ENCODE results near the gene AAK1.

The AAK1 gene

DNA sequence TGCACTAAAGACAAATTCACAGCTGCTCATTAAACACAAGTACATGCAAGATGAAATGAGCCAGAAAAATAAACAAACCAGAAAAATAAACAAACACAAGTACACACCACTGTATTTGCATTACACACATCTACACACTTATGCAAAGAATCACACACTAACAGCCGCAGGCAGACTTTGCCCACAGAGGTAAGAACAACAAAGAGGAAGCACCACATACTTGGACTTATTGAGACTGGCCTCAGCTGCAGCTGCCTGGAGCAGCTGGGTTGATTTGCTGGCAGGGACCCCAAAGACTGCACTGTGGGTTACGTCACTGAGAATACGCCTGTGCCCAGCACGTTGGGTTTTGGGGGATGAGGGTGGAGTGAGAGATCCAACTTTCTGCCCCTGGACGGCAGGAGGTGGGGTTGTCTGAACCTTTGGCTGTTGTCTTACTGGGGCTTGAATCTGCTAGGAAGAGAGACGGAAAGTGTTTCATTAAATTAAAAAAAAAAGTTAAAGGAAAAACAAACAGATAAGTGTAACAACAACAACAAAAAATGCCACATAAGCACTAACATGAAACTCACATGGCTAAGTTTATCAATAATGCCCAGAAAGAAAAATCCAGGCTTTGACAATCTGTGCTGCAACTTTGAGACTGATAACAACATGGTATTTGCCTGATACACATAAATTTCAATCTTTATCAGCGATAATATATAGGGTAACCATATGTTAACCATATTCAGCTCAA, 134.4 kb downstream of the AAK1 start:
- TF ChIP-seq, protein P1, sequence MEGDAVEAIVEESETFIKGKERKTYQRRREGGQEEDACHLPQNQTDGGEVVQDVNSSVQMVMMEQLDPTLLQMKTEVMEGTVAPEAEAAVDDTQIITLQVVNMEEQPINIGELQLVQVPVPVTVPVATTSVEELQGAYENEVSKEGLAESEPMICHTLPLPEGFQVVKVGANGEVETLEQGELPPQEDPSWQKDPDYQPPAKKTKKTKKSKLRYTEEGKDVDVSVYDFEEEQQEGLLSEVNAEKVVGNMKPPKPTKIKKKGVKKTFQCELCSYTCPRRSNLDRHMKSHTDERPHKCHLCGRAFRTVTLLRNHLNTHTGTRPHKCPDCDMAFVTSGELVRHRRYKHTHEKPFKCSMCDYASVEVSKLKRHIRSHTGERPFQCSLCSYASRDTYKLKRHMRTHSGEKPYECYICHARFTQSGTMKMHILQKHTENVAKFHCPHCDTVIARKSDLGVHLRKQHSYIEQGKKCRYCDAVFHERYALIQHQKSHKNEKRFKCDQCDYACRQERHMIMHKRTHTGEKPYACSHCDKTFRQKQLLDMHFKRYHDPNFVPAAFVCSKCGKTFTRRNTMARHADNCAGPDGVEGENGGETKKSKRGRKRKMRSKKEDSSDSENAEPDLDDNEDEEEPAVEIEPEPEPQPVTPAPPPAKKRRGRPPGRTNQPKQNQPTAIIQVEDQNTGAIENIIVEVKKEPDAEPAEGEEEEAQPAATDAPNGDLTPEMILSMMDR (IDR thresholded peaks at IDR 0.05; ENCODE audit: low read depth, low read length, missing control alignments): no peak
- DNase-seq (ENCODE audit: low read depth): no peak
- H3K4me3 ChIP-seq (ENCODE audit: low read depth, low read length): no peak overlapping the region

DNA sequence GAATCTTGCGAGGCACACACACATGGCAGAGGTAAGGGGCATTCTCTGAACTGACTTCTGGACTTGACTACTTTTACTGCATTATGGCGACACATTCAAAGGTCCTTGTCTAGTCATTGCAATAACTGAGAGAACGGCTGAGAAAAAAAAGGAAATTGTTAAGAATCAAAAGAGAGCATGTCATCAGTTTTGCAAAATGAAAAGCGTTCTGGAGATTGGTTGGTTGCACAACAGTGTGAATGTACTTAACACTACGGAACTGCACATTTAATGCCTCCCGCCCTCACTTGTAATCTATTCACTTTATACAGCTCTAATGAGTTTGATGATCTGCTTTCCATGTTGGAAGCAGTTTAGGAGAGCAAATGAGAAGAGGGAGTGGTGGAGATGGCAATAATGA, 137.8 kb downstream of the AAK1 start:
- TF ChIP-seq, protein P1 (IDR thresholded peaks at IDR 0.05; ENCODE audit: low read depth, low read length, missing control alignments): no peak
- DNase-seq (ENCODE audit: low read depth): no peak
- no peak overlapping the region for H3K4me3 ChIP-seq (ENCODE audit: low read depth, low read length)

DNA sequence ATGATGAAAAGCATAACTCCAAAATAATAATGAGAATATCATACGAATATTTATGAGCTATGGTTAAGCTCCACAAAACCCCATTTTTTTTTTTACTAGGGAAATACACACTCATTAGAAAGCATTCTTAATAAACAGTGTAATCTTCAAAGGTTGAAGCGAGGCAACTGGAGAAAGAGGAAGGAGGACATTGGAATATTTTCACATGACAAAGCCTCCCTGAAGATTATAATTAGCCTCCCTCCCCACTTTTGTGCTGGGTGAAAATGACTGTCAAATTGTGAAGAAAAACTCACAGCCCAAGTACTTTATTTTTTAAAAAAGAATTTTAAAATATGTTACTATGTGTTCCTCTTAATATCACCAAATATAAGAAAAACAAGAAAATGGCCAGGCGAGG, 142.2 kb downstream of the AAK1 start:
- H3K4me3 ChIP-seq (ENCODE audit: low read depth, low read length): no peak overlapping the region
- no peak for DNase-seq (ENCODE audit: low read depth)
- TF ChIP-seq, protein P1 (IDR thresholded peaks at IDR 0.05; ENCODE audit: low read depth, low read length, missing control alignments): no peak

DNA sequence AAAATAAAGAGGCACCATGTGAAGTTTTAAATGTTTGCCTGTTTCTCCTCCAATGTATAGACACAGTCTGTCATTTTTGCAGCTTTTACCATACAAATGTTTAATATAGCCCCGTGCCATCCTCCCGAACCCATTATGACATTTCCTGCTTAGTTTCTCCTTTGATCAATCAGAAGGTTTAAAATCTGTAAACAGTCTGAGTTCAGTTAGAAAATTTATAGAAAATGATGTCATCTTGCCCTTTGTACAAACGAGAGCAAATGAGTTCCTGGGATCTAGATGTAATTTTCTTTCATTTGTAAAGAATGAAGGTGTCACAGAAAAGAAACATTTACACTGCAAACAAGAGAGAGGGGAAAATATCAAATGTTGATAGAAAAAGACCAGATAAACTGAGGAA, 143.6 kb downstream of the AAK1 start:
- TF ChIP-seq, protein P1 (IDR thresholded peaks at IDR 0.05; ENCODE audit: low read depth, low read length, missing control alignments): no peak
- no peak overlapping the region for H3K4me3 ChIP-seq (ENCODE audit: low read depth, low read length)
- DNase-seq (ENCODE audit: low read depth): no peak

DNA sequence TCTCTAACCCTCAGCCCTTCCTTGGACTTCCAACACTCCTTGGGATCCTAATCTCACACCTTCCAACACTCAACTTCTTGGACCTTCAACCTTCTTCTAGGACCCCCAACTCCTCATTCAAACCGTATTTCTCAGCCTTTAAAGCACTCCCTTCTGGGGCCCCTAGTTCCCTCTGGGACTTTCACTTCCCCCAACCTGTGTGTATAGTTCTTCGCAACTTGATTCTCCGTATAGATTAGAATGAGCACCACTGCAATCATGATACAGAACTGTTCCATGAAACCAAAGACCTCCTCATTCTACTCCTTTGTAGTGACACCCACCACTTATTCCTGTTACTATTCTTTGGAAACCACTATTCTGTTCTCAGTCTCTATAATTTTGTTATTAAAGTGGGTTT, 144.3 kb downstream of the AAK1 start:
- no peak for DNase-seq (ENCODE audit: low read depth)
- no peak overlapping the region for H3K4me3 ChIP-seq (ENCODE audit: low read depth, low read length)
- TF ChIP-seq, protein P1 (IDR thresholded peaks at IDR 0.05; ENCODE audit: low read depth, low read length, missing control alignments): no peak

DNA sequence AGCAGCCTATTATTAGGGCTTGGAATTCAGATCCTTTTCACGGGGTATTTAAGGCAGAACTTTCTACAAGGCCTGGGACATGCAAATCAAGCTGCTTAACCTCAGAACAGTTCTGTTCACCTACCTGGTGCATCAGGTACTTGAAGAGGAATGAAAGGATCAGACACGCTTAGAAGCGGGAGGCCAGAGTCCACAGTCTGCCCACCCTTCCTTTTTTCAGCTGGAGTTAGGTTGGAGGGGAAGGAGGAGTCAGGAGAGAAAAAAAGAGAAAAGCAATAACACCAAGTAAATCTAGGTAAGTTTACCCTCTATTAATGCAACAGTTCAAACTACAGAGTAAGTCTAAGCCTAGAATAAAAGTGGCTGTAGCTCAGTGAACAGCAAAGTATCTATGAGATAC, 147.7 kb downstream of the AAK1 start:
- TF ChIP-seq, protein P1 (IDR thresholded peaks at IDR 0.05; ENCODE audit: low read depth, low read length, missing control alignments): no peak
- H3K4me3 ChIP-seq (ENCODE audit: low read depth, low read length): no peak overlapping the region
- DNase-seq (ENCODE audit: low read depth): no peak

DNA sequence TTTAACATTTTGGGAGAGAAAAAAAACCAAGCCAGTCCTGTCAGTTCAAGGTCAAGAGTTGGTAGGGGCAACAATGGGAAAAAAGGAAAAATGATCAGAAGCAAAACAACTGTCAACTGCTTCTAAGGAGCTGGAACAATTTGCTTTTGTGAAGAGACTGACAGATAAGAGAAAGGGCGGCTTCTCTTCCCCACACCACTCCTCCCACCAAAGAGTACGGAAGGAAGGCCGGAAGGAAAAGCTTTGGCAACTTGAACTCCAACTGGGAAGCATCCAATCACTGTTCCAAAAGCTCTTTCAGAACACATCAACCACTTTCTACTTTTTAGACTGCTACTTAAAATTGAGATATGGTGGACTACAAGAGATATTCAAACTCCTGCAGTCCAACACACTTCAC, 148.5 kb downstream of the AAK1 start:
- H3K4me3 ChIP-seq (ENCODE audit: low read depth, low read length): no peak overlapping the region
- DNase-seq (ENCODE audit: low read depth): no peak
- TF ChIP-seq, protein P1 (IDR thresholded peaks at IDR 0.05; ENCODE audit: low read depth, low read length, missing control alignments): no peak
